Coronary artery (tissue), 2 donors: ENCODE data around the gene ZNF660.

Experiments
- DNase-seq: peaks from one replicate; pipeline ENCODE4 v3.0.0-alpha.2; 2017; ENCODE audit warnings: low spot score
- H3K27ac ChIP-seq, 2 donors: fragments of 200-600 bp; sonication (generic); one replicate each; pipeline ENCODE4 v1.5.1; 2016 to 2019
- H3K4me3 ChIP-seq: fragments of 200-600 bp; sonication (generic); 2 replicates; pipeline ENCODE4 v1.5.1; 2016; ENCODE audit warnings: mild to moderate bottlenecking, moderate library complexity
- CTCF ChIP-seq: fragments of 200-600 bp; sonication (generic); IDR thresholded peaks from one replicate; pipeline ENCODE4 v1.5.1; 2019; ENCODE audit warnings: antibody characterized with exemption

ZNF660 gene

GRCh38 chr3:44601749-44602148 lies 17.0 kb downstream of the ZNF660 start:
- TF ChIP-seq CTCF = no peak
- no peak overlapping the region for H3K4me3 ChIP-seq
- DNase-seq = no peak
- H3K27ac ChIP-seq = no peak overlapping the region

GRCh38 chr3:44612678-44613077 lies 27.9 kb downstream of the ZNF660 start:
- DNase-seq = no peak
- no peak overlapping the region for H3K27ac ChIP-seq
- H3K4me3 ChIP-seq = no peak overlapping the region
- TF ChIP-seq CTCF = no peak

- Histone ChIP-seq H3K4me3 (peak within 1 kb of the TSS; percentile 99), H3K27ac (peak within 1 kb of the TSS; percentile 82 to 96)
- DNase-seq = peak; percentile 90
- TF ChIP-seq CTCF = no peak
Measured at GRCh38 chr3:44624749-44625480, 40.2 kb downstream of the ZNF660 start, which contains the start of gene ZNF197. Gene ZNF197, plus strand, starts transcription at chr3:44625036. Its CDS starts 4,119 bp downstream, at chr3:44629155.

- DNase-seq = no peak
- Histone ChIP-seq H3K4me3 (no peak overlapping the region), H3K27ac (no peak overlapping the region)
- no peak for TF ChIP-seq CTCF
Measured at GRCh38 chr3:44628716-44629115, 44.0 kb downstream of the ZNF660 start.

- TF ChIP-seq CTCF = no peak
- H3K4me3 ChIP-seq = no peak overlapping the region
- no peak for DNase-seq
- H3K27ac ChIP-seq = no peak overlapping the region
Measured at GRCh38 chr3:44632193-44632592, 47.4 kb downstream of the ZNF660 start.

GRCh38 chr3:44642337-44642736 lies 57.6 kb downstream of the ZNF660 start:
- TF ChIP-seq CTCF = no peak
- Histone ChIP-seq H3K27ac (no peak overlapping the region), H3K4me3 (no peak overlapping the region)
- DNase-seq = no peak

GRCh38 chr3:44643024-44643423 lies 58.3 kb downstream of the ZNF660 start:
- DNase-seq = no peak
- no peak overlapping the region for H3K27ac ChIP-seq
- no peak overlapping the region for H3K4me3 ChIP-seq
- no peak for TF ChIP-seq CTCF
